A549 (cell line): ENCODE data around the gene DYNLT2B.

Experiments used
- CBX2 ChIP-seq: fragments of 200-600 bp; sonication (generic); IDR thresholded peaks from 2 replicates; pipeline ENCODE4 v1.6.1; 2016; ENCODE audit warnings: low read depth, mild to moderate bottlenecking, borderline replicate concordance
- CTCF ChIP-seq: fragments of >200 bp; sonication (Bioruptor Twin); formaldehyde crosslinking; IDR thresholded peaks from 3 replicates; pipeline ENCODE4 v1.5.1; 2016
- ELK1 ChIP-seq: fragments of 150-350 bp; IDR thresholded peaks from 2 replicates; pipeline ENCODE4 v1.6.1; 2014; ENCODE audit warnings: low read depth, mild to moderate bottlenecking, low read length
- EP300 ChIP-seq, 2 experiments: fragments of >200 bp; sonication (Bioruptor Twin); formaldehyde crosslinking; IDR thresholded peaks; 2 replicates in 1 of 2; 3 replicates in 1 of 2; pipeline ENCODE4 v1.6.1; 2016 to 2017
- HOXB5 ChIP-seq: fragments of 250-450 bp; sonication (Bioruptor Pico); IDR thresholded peaks from 2 replicates; pipeline ENCODE4 v1.5.0; 2020; ENCODE audit warnings: mild to moderate bottlenecking, moderate library complexity
- KDM1A ChIP-seq: fragments of 200-600 bp; sonication (generic); IDR thresholded peaks from 2 replicates; pipeline ENCODE4 v1.6.1; 2016; ENCODE audit warnings: low read depth, mild to moderate bottlenecking
- TP53 ChIP-seq: fragments of 250-450 bp; sonication (Bioruptor Pico); IDR thresholded peaks from 2 replicates; pipeline ENCODE4 v1.5.0; 2021; ENCODE audit warnings: mild to moderate bottlenecking, moderate library complexity
- USF2 ChIP-seq: fragments of 450-650 bp; IDR thresholded peaks from 2 replicates; pipeline ENCODE4 v1.6.1; 2014; ENCODE audit warnings: antibody characterized with exemption
- ZC3H11A ChIP-seq: fragments of 450-650 bp; IDR thresholded peaks from 2 replicates; pipeline ENCODE4 v1.6.1; 2014; ENCODE audit warnings: antibody characterized with exemption, mild to moderate bottlenecking

GRCh38 chr3:196270499-196270898 is 47.5 kb downstream of the DYNLT2B start:
- no peak for TF ChIP-seq CBX2
- no peak for TF ChIP-seq ZC3H11A
- no peak for TF ChIP-seq CTCF
- TF ChIP-seq HOXB5 (CRISPR knock-in tag) = no peak
- no peak for TF ChIP-seq USF2
- TF ChIP-seq TP53 = no peak
- no peak for TF ChIP-seq ELK1
- no peak for TF ChIP-seq EP300 (IDR thresholded peaks at IDR 0.05)
- no peak for TF ChIP-seq KDM1A
